HepG2 (cell line): ENCODE results near the gene EGFR. TPM values are rescaled to one million over a fixed set of nuclear protein-coding genes. Genes with fewer than 3 reads are reported as not detected.

Source experiments
- ATF5 ChIP-seq: sonication (generic); formaldehyde crosslinking; IDR thresholded peaks from 2 replicates; pipeline ENCODE4 v1.4.0; 2020; ENCODE audit warnings: mild to moderate bottlenecking, low read depth, missing genetic modification reagents
- IRF9 ChIP-seq: sonication (generic); formaldehyde crosslinking; IDR thresholded peaks from 2 replicates; pipeline ENCODE4 v1.8.0; 2022; ENCODE audit warnings: missing genetic modification reagents, mild to moderate bottlenecking, borderline replicate concordance
- NFIC ChIP-seq: IDR thresholded peaks from 2 replicates; pipeline ENCODE4 v1.6.1; 2012; ENCODE audit warnings: mild to moderate bottlenecking, low read length, inconsistent platforms
- NFKB2 ChIP-seq: sonication (generic); formaldehyde crosslinking; IDR thresholded peaks from 2 replicates; pipeline ENCODE4 v1.4.0; 2020; ENCODE audit warnings: missing genetic modification reagents, borderline replicate concordance
- SAFB2 ChIP-seq: sonication (generic); formaldehyde crosslinking; IDR thresholded peaks from 2 replicates; pipeline ENCODE4 v1.5.1; 2020; ENCODE audit warnings: missing genetic modification reagents, low read depth, mild to moderate bottlenecking, borderline replicate concordance
- SNAPC2 ChIP-seq: sonication (generic); formaldehyde crosslinking; IDR thresholded peaks from 2 replicates; pipeline ENCODE4 v1.8.1; 2022; ENCODE audit warnings: mild to moderate bottlenecking, missing genetic modification reagents
- SOX13 ChIP-seq, 3 experiments: fragments of 450-650 bp in 1 of 3; sonication (generic) in 1 of 3; formaldehyde crosslinking in 1 of 3; IDR thresholded peaks in 2 of 3; conservative IDR thresholded peaks in 1 of 3; 2 replicates each; pipeline versions ENCODE4 v1.5.0 to v1.6.1; 2016 to 2020; ENCODE audit warnings: antibody characterized with exemption in 1 of 3, mild to moderate bottlenecking in 1 of 3, missing compliant biosample characterization in 1 of 3, missing genetic modification reagents in 1 of 3, moderate library complexity in 1 of 3
- TCF12 ChIP-seq, 2 experiments: fragments of 450-650 bp in 1 of 2; sonication (generic) in 1 of 2; formaldehyde crosslinking in 1 of 2; IDR thresholded peaks; 2 replicates each; pipeline versions ENCODE4 v1.6.1 to v1.8.0; 2017 to 2022; ENCODE audit warnings: antibody characterized with exemption in 1 of 2, mild to moderate bottlenecking in 1 of 2, missing genetic modification reagents in 1 of 2, moderate library complexity in 1 of 2
- ZBTB39 ChIP-seq: sonication (generic); formaldehyde crosslinking; IDR thresholded peaks from 2 replicates; pipeline ENCODE4 v1.5.0; 2020; ENCODE audit warnings: missing genetic modification reagents
- ZBTB7A ChIP-seq: sonication (generic); formaldehyde crosslinking; IDR thresholded peaks from 2 replicates; pipeline ENCODE4 v1.8.0; 2022; ENCODE audit warnings: mild to moderate bottlenecking, missing genetic modification reagents
- ZFX ChIP-seq: sonication (generic); formaldehyde crosslinking; IDR thresholded peaks from 2 replicates; pipeline ENCODE4 v1.4.0; 2020; ENCODE audit warnings: mild to moderate bottlenecking, low read depth, missing genetic modification reagents, moderate library complexity
- ZNF143 ChIP-seq: sonication (generic); formaldehyde crosslinking; IDR thresholded peaks from 2 replicates; pipeline ENCODE4 v1.4.0; 2020; ENCODE audit warnings: missing genetic modification reagents
- ZNF260 ChIP-seq: sonication (generic); formaldehyde crosslinking; IDR thresholded peaks from 2 replicates; pipeline ENCODE4 v1.4.0; 2020; ENCODE audit warnings: missing genetic modification reagents, low read depth, mild to moderate bottlenecking, borderline replicate concordance
- ZNF687 ChIP-seq: sonication (generic); formaldehyde crosslinking; IDR thresholded peaks from 2 replicates; pipeline ENCODE4 v1.5.1; 2020; ENCODE audit warnings: mild to moderate bottlenecking, missing genetic modification reagents, moderate library complexity
- ZNF816 ChIP-seq: sonication (generic); formaldehyde crosslinking; IDR thresholded peaks from 2 replicates; pipeline ENCODE4 v1.8.0; 2022; ENCODE audit warnings: missing genetic modification reagents, mild to moderate bottlenecking, borderline replicate concordance
- ZNF878 ChIP-seq: sonication (generic); formaldehyde crosslinking; IDR thresholded peaks from 2 replicates; pipeline ENCODE4 v1.8.1; 2023; ENCODE audit warnings: mild to moderate bottlenecking, missing genetic modification reagents, moderate library complexity
- polyA plus RNA-seq, 8 experiments: library from polyadenylated mRNA; depleted of rRNA in 3 of 8; stranded (reverse) in 7 of 8; unstranded in 1 of 8; fragments of >200 nt; fragmentation: Illumina TruSeq in 4 of 8; extraction: Trizol in 4 of 8; gene quantifications; 2 replicates each; pipeline versions ENCODE4 v1.2.1 to v1.2.3, GENCODE V29; 2011 to 2016; ENCODE audit warnings: low read depth in 4 of 8, missing spikeins in 1 of 8, mixed read lengths in 1 of 8; ENCODE audit not compliant: insufficient read depth in 1 of 8
- total RNA-seq, 5 experiments: library from RNA; depleted of rRNA; stranded (reverse); fragments of >200 nt; fragmentation: Illumina TruSeq; extraction: Trizol; gene quantifications; 2 replicates each; pipeline ENCODE4 v1.2.3, GENCODE V29; 2016; ENCODE audit warnings: low read depth in 1 of 5
- TF ChIP-seq, protein P1 (sequence below): sonication (generic); formaldehyde crosslinking; IDR thresholded peaks from 2 replicates; pipeline ENCODE4 v1.8.1; 2023; ENCODE audit warnings: mild to moderate bottlenecking, inconsistent platforms, moderate library complexity, missing genetic modification reagents, borderline replicate concordance

Gene EGFR
- total and polyA plus RNA-seq, 2 of the 13 experiments (the other 11 are each of a cell fraction or from before 2014, with no cell fraction given) = 7.0 to 10.0 TPM

DNA sequence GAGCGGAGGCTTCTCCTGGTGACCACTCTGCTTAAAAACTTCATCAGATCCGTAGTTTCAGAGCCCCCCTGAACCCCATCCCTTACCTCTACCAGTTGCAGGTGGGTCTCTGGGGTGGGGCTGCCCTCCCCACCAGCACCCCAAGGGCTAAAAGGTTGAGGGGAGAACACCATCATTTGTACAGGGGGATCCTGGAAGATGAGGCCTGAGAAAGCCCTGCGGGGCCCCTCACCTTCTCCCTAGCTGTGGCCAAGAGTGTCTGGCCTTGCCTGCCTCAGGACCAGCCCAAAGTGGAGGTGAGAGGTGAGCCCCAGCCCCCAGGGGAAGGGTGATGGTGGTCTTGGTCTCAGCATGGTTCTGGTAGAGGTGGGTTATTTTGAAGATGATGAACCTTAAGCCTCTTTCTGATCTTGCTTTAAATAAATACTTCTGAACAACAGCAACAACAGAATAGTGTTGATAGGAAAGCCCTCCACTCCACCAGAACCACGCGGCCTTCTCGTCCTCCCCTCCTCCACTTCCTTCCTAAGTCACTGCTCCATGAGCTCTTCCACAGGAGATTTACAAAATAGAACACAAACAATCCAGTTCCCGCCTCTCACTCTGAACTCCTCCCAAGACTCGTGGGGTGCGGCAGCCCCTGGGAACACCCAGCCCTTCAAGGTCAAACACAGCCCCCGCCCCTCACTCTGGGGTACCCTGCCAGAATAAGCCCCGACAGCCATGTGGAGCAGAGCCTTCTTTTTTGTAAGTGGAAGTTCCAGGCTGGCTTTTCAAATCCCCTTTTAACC lies 169.1 kb downstream of the EGFR start (continued):
- 0 out of 2 replicates have a peak, but pooled peaks have one; percentile 16 for TF ChIP-seq ZBTB39
- no peak for TF ChIP-seq SNAPC2 (CRISPR knock-in tag)
- TF ChIP-seq NFIC = 0 out of 2 replicates have a peak, but pooled peaks have one; percentile 26
- peak; percentile 48 for TF ChIP-seq ZNF687 (CRISPR knock-in tag)
- TF ChIP-seq ZNF816 (CRISPR knock-in tag) = 0 out of 2 replicates have a peak, but pooled peaks have one; percentile 10
- TF ChIP-seq ZFX (CRISPR knock-in tag) = peak; percentile 22; the same call in 1 of the 2 replicates
- 0 out of 2 replicates have a peak, but pooled peaks have one; percentile 67 for TF ChIP-seq ZNF878 (CRISPR knock-in tag)
- TF ChIP-seq ATF5 = no peak
- no peak for TF ChIP-seq TCF12 (IDR thresholded peaks at IDR 0.05)
- 0 out of 2 replicates have a peak, but pooled peaks have one; percentile 35 for TF ChIP-seq TCF12 (CRISPR knock-in tag; IDR thresholded peaks at IDR 0.05)
- 0 out of 2 replicates have a peak, but pooled peaks have one; percentile 71 for TF ChIP-seq IRF9 (CRISPR knock-in tag)
- TF ChIP-seq ZBTB7A (CRISPR knock-in tag) = peak; percentile 52; the same call in 1 of the 2 replicates
- TF ChIP-seq NFKB2 (CRISPR knock-in tag) = 0 out of 2 replicates have a peak, but pooled peaks have one; percentile 18
- TF ChIP-seq ZNF143 (CRISPR knock-in tag) = no peak
- TF ChIP-seq, protein P1, sequence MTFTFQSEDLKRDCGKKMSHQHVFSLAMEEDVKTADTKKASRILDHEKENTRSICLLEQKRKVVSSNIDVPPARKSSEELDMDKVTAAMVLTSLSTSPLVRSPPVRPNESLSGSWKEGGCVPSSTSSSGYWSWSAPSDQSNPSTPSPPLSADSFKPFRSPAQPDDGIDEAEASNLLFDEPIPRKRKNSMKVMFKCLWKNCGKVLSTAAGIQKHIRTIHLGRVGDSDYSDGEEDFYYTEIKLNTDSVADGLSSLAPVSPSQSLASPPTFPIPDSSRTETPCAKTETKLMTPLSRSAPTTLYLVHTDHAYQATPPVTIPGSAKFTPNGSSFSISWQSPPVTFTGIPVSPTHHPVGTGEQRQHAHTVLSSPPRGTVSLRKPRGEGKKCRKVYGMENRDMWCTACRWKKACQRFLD (CRISPR knock-in tag) = no peak
- no peak for TF ChIP-seq SOX13 (IDR thresholded peaks at IDR 0.05)
- TF ChIP-seq SOX13 (CRISPR knock-in tag; conservative IDR thresholded peaks at IDR 0.05 in 1 of 2, IDR thresholded peaks at IDR 0.05 in 1 of 2) = no peak
- 0 out of 2 replicates have a peak, but pooled peaks have one; percentile 22 for TF ChIP-seq SAFB2 (CRISPR knock-in tag)
- TF ChIP-seq ZNF260 = no peak
